CD4-positive, alpha-beta T cell treated with Interleukin-17A for 4 hours (primary cell): ENCODE data around the gene ILDR2.

ENCODE experiments used
- DNase-seq: peaks from one replicate; pipeline ENCODE4 v3.0.0-alpha.2; 2020; ENCODE audit warnings: mixed read lengths

ILDR2 gene, protein sequence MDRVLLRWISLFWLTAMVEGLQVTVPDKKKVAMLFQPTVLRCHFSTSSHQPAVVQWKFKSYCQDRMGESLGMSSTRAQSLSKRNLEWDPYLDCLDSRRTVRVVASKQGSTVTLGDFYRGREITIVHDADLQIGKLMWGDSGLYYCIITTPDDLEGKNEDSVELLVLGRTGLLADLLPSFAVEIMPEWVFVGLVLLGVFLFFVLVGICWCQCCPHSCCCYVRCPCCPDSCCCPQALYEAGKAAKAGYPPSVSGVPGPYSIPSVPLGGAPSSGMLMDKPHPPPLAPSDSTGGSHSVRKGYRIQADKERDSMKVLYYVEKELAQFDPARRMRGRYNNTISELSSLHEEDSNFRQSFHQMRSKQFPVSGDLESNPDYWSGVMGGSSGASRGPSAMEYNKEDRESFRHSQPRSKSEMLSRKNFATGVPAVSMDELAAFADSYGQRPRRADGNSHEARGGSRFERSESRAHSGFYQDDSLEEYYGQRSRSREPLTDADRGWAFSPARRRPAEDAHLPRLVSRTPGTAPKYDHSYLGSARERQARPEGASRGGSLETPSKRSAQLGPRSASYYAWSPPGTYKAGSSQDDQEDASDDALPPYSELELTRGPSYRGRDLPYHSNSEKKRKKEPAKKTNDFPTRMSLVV

DNA sequence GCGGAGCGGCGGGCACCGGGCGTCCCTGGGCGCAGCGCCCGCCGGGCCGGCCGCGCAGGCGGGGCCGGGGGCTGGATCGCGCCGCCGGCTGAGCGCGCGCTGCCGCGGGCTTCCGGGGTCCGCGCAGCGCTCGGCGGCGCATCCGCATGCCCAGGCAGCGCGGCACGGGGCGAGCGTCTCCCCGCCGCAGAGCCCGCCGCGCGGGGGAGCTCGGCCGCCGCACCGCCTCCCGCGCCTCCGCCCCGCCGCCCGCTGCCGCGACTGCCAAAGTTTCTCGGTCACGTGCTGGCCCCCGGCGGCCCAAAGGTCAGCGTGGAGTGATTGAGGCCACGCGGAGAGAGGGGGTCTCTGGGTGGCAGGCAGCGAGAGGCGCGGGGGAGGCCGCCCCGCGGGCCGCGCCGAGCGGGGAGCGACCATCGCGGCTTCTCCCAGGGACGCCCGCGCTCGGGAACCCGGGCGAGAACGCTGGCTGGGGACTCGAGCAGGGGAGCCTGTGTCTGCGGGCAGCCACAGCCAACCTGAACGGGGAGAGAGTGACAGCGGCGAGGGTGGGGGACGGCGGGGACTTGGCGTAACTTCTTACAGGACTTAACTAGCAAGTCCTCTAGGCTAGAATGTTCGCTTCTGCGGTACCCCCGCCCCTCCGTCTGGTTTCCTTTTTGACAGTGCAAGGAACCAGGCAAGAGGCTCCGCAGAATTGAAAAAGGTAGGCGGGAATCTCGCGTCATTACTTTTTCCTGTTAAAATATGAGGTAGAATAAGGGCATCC is at the start of gene ILDR2:
ILDR2 (minus strand) TSS at position 180 of the 769 bp plus-strand sequence. CDS start 272 bp downstream, outside the sequence.
- peak; percentile 61 for DNase-seq

DNA sequence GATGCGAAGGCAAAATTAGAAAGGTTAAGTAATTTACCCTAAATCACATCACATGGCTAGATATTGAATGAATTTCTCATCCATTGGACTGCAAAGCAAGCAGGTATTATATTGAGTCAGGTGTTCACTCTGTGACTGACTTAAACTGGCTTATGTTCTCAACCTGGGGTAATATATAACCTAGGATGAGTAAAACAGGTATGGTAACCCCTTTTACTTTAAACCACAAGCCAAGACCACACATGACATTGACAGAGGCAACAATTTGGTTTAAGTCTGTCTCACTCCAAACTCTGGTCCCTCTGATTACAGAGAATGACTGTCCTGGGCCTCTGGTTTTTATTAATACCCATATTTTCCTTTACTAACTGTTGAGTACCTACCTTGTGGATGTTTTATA is 47.0 kb upstream of the ILDR2 start:
- no peak for DNase-seq

DNA sequence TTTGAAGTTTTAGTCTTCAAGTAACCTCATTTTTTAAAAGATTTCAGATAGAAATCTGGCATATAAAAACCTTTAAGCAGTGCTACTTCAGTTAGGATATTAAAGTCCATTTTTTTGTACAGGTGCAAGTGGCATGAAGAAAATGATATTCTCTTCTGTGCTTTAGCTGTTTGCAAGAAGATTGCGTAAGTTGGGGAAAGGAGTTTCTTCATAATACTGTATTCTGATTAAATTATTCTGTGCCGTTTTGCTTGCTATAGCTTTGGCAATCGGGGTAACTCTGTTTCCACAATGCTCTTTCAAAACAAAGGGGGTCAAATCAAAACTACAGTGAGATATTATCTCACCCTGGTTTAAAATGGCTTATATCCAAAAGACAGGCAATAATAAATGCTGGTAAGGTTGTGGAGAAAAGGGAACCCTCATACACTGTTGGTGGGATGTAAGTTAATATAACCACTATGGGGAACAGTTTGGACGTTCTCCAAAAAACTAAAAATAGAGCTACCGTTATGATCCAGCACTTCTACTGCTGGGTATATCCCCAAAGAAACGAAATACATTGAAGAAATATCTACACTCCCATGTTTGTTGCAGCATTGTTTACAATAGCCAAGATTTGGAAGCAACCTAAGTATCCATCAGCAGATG is 40.9 kb upstream of the ILDR2 start:
- DNase-seq: no peak

DNA sequence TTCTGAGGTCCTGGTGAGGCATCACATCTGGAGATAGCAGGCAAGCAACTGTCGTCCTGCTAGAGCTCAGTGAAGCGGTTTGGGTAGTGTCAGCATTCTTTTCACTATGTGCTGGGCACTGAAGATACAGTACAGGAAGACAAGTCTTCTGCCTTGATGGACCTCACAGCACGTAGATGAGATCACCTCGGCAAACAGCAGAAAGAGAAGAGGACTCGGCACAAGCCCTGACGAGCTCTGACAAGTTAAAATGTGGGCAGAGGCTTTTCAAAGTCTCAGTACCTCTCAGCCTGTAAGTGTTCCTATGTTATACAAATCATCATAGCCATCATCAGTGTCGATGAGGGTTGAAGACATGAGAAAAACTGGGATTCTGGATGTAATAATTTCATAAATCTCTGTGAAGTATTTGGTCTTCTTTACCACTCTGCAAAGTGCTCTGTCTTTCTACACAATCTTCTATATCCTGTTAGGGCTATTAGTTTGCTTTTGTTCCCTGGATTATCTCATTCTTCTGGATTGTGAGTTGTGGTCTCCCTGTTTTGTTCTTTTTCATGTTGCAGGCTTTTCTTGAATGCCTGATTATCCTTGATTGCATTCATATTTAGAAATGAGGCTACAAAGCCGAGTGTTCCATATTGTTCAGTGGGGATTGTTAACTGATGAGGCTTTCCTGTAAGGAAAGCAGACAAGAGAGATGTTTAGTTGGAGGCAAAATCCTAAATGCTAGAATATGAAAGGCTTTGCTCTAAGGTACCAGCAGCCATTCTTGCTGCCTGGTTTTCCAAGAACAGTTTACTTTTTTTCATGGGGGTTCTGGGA is 38.0 kb upstream of the ILDR2 start:
- no peak for DNase-seq

DNA sequence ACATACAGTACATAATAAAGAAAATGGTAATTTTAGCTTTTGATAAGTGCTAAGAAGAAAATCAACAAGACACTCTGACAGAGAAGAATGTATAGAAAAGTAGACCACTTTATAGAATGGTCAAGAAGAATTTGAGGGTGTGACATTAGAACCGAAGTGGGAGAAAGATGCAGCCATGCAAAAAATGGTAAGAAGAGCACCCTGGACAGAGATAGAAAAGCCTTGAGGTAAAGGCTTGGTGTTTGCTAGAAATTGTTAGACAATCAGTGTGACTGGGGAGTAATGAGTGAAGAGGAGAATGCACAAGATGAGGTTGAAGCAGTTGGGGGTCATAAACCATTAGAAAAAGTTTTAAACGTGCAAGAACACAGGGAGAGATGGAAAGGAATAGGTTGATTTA is 37.2 kb upstream of the ILDR2 start:
- no peak for DNase-seq

DNA sequence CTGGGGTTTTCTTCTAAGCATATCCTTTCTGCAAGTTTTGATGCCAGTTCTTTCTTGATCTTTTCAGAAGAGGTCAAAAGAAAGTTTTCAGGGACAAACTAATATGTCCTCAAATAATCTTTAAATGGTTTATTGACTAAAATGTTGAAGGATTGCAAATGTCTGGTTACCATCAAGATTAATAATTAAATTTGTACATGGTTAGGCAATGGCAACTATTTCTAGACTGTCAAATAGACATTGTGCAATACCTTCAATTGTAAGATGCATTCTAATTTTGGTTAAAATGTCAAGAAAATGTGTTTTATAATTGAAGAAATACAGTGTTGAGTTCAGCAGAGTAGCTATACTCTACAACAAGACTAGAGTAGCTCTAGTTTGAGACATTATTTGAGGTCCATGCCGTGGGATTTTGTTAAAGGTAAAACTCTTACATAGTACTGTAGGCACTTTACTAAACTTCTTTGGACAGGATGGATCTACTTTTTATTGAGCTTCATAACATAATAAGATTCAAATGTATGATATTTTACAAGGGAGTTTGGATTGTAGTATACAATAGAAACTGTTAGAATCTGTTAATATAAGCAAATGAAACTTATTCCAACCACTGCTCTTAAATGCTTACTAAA is 36.3 kb upstream of the ILDR2 start:
- DNase-seq: no peak

DNA sequence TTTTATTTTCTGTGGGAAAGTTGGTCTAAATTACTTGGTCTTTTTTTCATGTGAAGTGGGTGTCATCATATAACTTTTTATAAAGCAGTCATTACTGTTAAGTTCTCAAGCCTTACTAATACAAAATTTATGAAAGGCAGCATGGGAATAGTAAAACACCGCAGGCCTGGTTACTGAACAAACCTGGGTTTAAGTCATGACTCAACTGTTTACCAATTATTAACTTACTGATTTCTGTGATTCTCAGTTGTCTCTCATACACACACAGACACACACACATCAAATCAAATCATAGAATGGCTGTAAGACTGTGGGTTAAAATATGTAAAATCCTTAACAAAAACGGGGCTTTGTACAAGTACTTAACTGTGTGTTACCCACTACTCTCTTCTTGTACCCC is 28.4 kb upstream of the ILDR2 start:
- DNase-seq: no peak

DNA sequence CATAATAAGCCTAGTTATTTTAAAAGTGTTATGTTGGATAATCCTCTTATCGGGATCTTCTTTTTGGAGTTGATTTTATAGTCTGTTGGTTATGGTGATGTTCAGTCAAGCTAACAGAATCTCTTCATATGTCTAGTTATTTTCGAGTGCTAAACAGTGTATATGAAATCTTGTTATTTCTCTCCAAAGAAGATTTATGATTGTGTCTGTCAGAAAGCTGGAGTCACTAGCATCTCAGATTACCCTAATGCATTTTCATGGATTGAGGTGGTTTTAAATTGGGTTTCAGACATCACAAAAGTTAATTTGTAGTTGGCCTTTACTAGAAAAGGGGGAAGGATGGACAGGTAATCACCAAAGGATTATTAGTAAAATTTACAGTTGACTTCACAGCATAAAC is 27.0 kb upstream of the ILDR2 start:
- no peak for DNase-seq

DNA sequence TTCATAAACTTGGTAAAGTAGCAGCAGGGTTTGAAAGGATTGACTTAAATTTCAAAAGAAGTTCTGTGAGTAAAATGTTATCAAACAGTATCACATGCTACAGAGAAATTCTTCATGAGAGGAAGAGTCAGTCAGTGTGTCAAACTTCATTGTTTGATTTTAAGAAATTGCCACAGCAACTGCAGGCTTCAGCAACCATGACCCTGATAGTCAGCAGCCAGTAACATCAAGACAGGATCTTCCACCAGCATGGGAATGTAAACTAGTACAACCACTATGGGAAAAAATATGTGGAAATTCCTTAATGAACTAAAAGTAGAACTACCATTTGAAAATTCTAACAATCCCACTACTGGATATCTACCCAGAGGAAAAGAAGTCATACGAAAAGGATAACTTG is 25.2 kb upstream of the ILDR2 start:
- no peak for DNase-seq

DNA sequence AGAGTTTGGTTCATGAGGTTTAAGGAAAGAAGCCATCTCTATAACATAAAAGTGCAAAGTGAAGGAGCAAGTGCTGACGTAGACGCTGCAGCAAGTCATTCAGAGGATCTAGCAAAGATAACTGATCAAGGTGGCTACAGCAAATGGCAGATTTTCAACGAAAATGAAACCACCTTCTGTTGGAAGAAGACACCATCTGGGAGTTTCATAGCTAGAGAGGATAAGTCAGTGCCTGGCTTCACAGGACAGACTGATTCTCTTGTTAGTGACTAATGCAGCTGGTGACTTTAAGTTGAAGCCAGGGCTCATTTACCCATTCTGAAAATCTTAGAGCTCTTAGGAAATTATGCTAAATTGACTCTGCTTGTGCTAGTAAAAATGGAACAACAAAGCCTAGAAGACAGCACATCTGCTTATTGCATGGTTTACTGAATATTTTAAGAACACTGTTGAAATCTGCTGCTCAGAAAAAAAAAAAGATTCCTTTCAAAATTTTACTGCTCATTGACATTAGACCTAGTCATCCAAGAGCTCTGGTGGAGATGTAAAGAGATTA is 24.2 kb upstream of the ILDR2 start:
- DNase-seq: no peak

DNA sequence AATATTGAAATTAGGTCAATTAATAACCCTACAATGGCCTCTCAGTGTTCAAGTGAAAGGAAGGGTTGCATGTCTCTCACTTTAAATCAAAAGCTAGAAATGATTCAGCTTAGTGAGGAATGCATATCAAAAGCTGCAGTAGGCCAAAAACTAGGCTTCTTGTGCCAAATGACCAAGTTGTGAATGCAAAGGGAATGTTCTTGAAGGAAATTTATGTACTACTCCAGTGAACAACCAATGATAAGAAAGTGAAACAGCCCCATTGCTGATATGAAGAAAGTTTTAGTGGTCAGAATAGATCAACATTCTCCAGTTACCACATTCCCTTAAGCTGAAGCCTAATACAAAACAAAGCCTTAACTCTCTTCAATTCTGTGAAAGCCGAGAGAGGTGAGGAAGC is 23.7 kb upstream of the ILDR2 start:
- no peak for DNase-seq

DNA sequence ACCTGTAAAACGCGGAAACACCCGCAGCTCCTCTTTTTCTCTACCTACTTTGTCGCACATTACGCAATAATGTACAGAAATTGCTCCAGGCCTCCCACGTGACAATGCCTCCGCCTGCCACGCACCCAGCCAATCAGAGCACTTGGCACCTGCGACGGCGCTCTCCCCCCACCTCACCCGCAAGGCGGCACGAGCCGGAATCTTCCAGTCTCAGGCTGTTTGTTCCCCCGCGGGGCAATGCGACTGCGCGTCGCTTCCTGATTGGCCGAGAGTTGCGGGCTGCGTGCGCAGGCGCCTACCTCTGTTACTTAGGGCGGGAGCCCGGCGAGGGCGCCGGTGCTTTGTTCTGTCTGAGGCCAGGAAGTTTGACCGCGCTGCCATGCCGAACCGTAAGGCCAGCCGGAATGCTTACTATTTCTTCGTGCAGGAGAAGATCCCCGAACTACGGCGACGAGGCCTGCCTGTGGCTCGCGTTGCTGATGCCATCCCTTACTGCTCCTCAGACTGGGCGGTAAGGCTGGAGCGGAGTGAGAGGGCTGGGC is 13.7 kb upstream of the ILDR2 start, which contains the start of gene MAEL:
MAEL (plus strand) TSS at position 307 of the 542 bp plus-strand sequence; CDS start at position 380, 73 bp downstream.
- no peak for DNase-seq

DNA sequence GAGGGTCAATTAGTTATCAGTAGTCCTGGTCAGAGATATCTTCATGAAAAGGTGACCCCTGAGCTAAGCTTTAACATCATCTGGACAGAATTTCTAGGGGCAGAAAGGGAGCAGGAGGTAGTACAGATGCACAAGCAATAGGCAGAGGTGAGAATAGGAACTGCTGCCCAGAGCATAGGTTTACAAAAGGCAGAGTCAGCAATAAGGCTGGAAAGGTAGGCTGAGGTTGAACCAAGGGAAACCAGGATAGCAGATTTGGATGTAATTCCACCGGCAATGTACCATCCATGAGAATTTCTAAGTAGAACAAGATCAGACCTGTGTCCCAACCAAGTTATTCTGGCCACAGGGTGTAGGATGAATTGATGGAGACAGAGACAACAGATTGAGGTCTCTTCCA is 6.2 kb upstream of the ILDR2 start:
- DNase-seq: no peak

DNA sequence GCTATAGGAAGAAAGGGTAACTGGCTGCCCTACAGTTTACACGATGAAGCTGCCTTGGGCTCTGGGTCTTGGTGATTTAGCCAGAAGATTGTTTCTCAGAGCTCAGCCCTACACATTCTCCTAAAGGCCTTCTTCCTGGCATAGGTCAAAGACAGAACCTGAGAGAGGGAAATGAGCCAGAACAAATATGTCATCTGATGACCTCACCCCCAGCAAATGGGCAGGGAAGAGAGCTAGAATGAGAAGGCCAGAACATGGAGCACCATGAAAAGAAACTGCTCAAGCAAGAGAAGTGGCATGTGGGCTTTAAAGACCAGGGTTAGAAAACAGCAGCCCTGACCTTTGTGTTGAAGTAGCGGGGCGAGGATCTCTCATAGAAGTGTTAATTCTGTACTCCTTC is 5.5 kb upstream of the ILDR2 start:
- no peak for DNase-seq

DNA sequence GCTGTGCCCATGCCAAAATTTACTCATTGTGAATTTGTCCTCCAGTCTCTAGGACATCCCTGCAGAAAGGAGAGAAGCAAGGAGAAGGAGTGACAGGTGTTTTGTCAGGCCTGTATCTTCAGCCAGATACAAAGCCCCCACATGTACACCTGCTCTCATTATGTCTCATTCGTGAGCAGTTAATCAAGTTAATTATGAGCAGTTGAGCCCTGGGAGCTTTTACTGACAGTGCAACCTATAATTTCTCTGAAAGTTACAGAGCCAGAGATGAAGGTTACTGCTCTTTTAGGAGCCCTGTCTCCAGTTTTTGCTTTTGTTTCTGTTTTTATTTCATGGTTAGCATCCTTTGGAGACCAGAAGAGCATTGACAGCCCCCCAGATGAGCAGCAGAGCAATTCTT is 5.0 kb upstream of the ILDR2 start:
- no peak for DNase-seq

DNA sequence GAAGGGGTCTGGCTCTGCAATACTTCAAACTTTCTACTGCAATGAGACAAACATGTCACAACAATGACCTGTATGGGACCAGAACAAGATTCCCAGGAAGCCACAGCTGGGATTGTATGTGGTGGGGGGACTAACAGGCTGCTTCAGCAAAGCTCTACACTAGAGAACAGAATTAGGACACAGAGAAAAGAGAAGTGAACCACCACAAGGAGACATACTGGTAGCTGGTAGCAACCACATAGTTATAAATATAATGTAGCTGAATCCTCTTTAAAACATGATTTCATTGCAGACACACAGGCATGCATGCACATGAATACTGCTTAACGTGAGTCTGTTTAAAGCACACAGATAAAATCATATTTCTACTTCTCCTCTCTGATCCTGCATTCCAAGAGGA is 3.5 kb upstream of the ILDR2 start:
- no peak for DNase-seq

DNA sequence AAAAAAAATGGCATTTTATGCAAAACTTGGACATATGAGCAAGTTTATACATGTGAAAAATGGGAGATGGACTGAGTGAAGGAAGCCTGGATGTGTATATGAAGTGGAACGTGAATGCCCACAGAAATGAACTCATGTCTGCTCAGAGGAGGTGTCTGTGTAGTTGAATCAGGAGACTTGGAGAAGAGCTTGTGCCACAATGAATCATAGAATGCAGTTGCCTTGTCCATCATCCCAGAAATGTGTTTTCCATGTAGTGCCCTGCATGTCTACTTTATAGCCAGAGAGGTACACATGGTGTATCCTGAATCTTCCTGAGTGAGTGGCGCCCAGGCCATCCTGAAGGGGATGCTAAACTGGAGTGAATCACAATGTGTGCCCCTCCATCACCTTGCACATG is 2.6 kb upstream of the ILDR2 start:
- DNase-seq: no peak

DNA sequence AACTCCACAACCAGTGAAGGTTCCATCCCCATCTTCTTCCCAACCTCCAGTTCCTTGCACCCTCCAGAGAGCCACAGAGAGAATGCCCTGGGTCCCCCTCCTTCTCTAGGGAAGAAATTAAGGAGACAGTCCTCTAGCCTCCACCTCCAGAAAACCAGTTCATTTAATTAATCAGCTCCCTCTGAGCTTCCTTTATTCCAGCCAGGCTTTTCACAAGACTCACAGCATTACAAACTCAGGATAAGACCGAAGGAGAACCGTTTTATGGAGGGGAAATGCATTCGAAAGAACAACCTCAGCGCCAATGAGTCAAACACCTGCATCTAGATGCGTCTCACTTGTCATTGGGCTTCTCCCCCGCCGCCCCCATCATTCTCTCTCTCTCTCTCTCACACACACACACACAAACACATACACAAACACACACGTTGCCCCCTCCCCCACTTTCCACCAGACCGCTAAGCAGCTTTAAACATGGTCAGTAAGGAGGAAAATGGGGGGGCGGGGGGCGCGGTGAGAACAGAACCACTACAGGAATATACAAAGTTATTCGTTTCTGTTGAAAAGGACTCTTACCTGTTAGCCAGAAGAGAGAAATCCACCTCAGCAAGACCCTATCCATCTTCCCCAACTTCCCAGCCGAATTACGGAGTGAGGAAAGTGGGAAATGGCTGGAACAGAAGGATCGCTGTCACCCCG is 544 bp downstream of the ILDR2 start:
- DNase-seq: peak; percentile 37

DNA sequence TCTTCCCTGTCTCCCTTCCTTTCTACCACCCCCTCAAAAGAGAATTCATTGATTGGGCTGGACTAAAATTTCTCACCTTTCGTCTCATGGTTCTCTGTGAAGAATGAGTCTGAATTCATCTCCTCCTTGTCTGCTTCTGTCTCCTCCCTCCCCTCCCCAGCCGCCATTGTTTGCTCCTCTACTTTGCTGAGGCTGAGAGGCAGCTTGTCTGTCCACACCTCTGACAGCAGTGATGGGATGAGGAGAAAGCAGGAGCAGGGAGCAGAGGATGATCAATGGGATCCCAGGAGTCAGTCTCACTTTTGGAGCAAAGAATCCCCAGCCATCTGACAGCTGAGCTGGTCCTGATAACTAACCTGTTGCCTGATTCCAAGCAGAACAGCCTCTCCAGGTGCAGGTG is 2.5 kb downstream of the ILDR2 start:
- DNase-seq: no peak

DNA sequence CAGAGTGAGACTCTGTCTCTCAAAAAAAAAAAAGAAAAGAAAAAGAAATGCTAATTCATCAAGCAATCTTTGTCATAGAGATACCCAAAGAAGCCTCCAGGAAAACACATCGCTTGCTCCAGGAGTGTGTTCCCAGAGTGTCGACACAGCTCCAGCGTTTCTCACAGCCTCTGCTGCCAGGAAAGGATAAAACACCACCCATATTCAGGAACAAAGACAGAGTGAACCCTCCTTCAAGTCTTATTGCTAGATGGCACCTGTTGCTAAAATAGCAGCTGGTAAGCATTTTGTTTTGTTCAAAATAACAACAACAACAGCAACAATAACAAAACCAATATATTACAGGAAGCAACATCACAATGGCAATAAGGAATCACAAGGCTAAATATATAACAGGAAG is 3.1 kb downstream of the ILDR2 start:
- DNase-seq: no peak

DNA sequence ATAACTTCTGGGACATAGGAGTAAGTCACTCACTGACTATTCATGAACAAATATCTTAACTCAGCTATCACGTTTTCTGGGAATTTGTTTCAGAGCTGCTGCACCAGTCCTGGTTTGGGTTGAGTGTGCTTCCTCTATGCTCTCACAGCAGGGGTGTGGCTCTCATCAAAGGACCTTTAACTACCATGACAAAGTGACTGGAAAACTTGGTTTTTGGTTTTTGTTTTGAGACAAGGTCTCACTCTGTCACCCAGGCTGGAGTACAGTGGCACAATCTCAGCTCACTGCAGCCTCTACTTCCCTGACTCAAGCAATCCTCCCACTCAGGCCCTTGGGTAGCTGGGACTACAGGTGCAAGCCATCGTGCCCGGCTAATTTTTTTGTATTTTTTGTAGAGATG is 4.1 kb downstream of the ILDR2 start:
- DNase-seq: no peak
